Cortex of kidney (tissue), 1 donor: ENCODE results near the gene ZNF28.
"Not testable (repeated sequence)": the region's sequence is repeated elsewhere in the genome, so short reads cannot be mapped to it uniquely, and the experiment has no call there.

Experiments used
- DNase-seq: peaks from one replicate; lab custom pipeline; 2025; lab: John Stamatoyannopoulos, UW

ZNF28 gene

GRCh38 chr19:52778811-52779210 lies 42.6 kb downstream of the ZNF28 start:
- DNase-seq: no peak

- DNase-seq: not testable (repeated sequence)
Observed at GRCh38 chr19:52756447-52756846, 65.0 kb downstream of the ZNF28 start.

- DNase-seq: no peak
Observed at GRCh38 chr19:52749780-52750179, 71.7 kb downstream of the ZNF28 start.

GRCh38 chr19:52748336-52748950 lies 73.0 kb downstream of the ZNF28 start:
- no peak for DNase-seq
